IMR-90 (cell line): Measurements from ENCODE around the gene TRDN. TPM values are rescaled to one million over a fixed set of nuclear protein-coding genes. Genes with fewer than 3 reads are reported as not detected.
A peak's percentile ranks its signal among the peaks of the same experiment; 100 is the strongest.

Experiments
- ATAC-seq: fragments of 200-7000 bp; cut with Tn5 transposase; 2 replicates; pipeline ENCODE4 v1.9.1; 2020; ENCODE audit warnings: low read depth, mild to moderate bottlenecking, moderate library complexity
- BruUV-seq: library from RNA; stranded (reverse); fragments of 400-500 nt; replicated peaks from 2 replicates; lab custom pipeline; 2021; lab: Mats Ljungman, UMichigan
- CTCF ChIA-PET: fragments of 300-600 bp; formaldehyde crosslinking; extraction: SDS; loops from one replicate; lab custom pipeline; 2021; ENCODE audit warnings: antibody characterized with exemption; lab: Yijun Ruan, JAX
- POLR2A ChIA-PET: fragments of 300-600 bp; sonication (Branson Sonifier 250); formaldehyde crosslinking; loops from one replicate; lab custom pipeline; 2022; ENCODE audit warnings: antibody characterized with exemption; ENCODE audit not compliant: unreplicated experiment; lab: Charles Lee
- DNase-seq: peaks from one replicate; pipeline ENCODE4 v3.0.0; 2013
- H2AFZ ChIP-seq: replicated peaks from 2 replicates; pipeline ENCODE3; 2013; ENCODE audit warnings: low read length, mild to moderate bottlenecking; ENCODE audit not compliant: poor library complexity
- H2AK5ac ChIP-seq: 2 replicates; pipeline ENCODE4 v1.6.1; 2013; ENCODE audit warnings: low read depth, low read length, inconsistent platforms
- H2AK9ac ChIP-seq: replicated peaks from 2 replicates; pipeline ENCODE3; 2013; ENCODE audit warnings: mild to moderate bottlenecking, low read depth, low read length, moderate library complexity; ENCODE audit not compliant: poor library complexity
- H2BK120ac ChIP-seq: 2 replicates; pipeline ENCODE4 v1.6.1; 2013; ENCODE audit warnings: low read depth, low read length, inconsistent platforms
- H2BK15ac ChIP-seq: 3 replicates; pipeline ENCODE4 v1.6.1; 2013; ENCODE audit warnings: low read depth, low read length, inconsistent platforms
- H2BK20ac ChIP-seq: 2 replicates; pipeline ENCODE4 v1.6.1; 2013; ENCODE audit warnings: low read depth, mild to moderate bottlenecking, inconsistent platforms, low read length, moderate library complexity
- H2BK5ac ChIP-seq: 2 replicates; pipeline ENCODE4 v1.6.1; 2013; ENCODE audit warnings: mild to moderate bottlenecking, low read depth, low read length, inconsistent platforms; ENCODE audit not compliant: poor library complexity, severe bottlenecking
- H3K14ac ChIP-seq: replicated peaks from 2 replicates; pipeline ENCODE4 v1.6.1; 2013; ENCODE audit warnings: low read depth, low read length, inconsistent platforms
- H3K18ac ChIP-seq: 2 replicates; pipeline ENCODE4 v1.6.1; 2013; ENCODE audit warnings: low read depth, low read length, control low read depth
- H3K23ac ChIP-seq: 2 replicates; pipeline ENCODE4 v1.6.1; 2013; ENCODE audit warnings: low read depth, low read length, inconsistent platforms
- H3K27ac ChIP-seq: 2 replicates; pipeline ENCODE4 v1.5.1; 2013; ENCODE audit warnings: mild to moderate bottlenecking, control low read depth, low read length; ENCODE audit not compliant: insufficient read depth
- H3K27me3 ChIP-seq: 2 replicates; pipeline ENCODE4 v1.6.1; 2013; ENCODE audit warnings: low read length; ENCODE audit not compliant: control insufficient read depth, insufficient read depth
- H3K36me3 ChIP-seq: 2 replicates; pipeline ENCODE4 v1.6.1; 2013; ENCODE audit warnings: low read length, mixed read lengths; ENCODE audit not compliant: control insufficient read depth, insufficient read depth
- H3K4ac ChIP-seq: 2 replicates; pipeline ENCODE4 v1.6.1; 2013; ENCODE audit warnings: low read depth, low read length, inconsistent platforms
- H3K4me1 ChIP-seq: 2 replicates; pipeline ENCODE4 v1.6.1; 2013; ENCODE audit warnings: low read length, mixed read lengths; ENCODE audit not compliant: control insufficient read depth, insufficient read depth
- H3K4me2 ChIP-seq: 2 replicates; pipeline ENCODE4 v1.6.1; 2013; ENCODE audit warnings: low read depth, mild to moderate bottlenecking, control low read depth, low read length, moderate library complexity
- H3K4me3 ChIP-seq: 2 replicates; pipeline ENCODE4 v1.5.1; 2013; ENCODE audit warnings: low read depth, mild to moderate bottlenecking, control low read depth, low read length, moderate library complexity; ENCODE audit not compliant: insufficient read depth
- H3K56ac ChIP-seq: 2 replicates; pipeline ENCODE4 v1.6.1; 2013; ENCODE audit warnings: low read length, inconsistent platforms; ENCODE audit not compliant: insufficient read depth; ENCODE audit errors: extremely low read depth
- H3K79me1 ChIP-seq, 2 experiments: 2 replicates each; pipeline ENCODE4 v1.6.1; 2013; ENCODE audit warnings: low read length in 2 of 2, inconsistent platforms in 1 of 2, low read depth in 1 of 2
- H3K9ac ChIP-seq: 2 replicates; pipeline ENCODE4 v1.6.1; 2013; ENCODE audit warnings: low read depth, low read length, control low read depth
- H3K9me1 ChIP-seq: 2 replicates; pipeline ENCODE4 v1.6.1; 2013; ENCODE audit warnings: low read length, inconsistent platforms; ENCODE audit not compliant: insufficient read depth
- H3K9me3 ChIP-seq: 2 replicates; pipeline ENCODE4 v1.6.1; 2013; ENCODE audit warnings: low read length; ENCODE audit not compliant: control insufficient read depth, insufficient read depth
- H4K20me1 ChIP-seq: 2 replicates; pipeline ENCODE4 v1.6.1; 2013; ENCODE audit warnings: low read length, inconsistent platforms; ENCODE audit not compliant: insufficient read depth
- H4K5ac ChIP-seq: 2 replicates; pipeline ENCODE4 v1.6.1; 2013; ENCODE audit warnings: mild to moderate bottlenecking, low read depth, low read length, control low read depth
- H4K8ac ChIP-seq, 2 experiments: 2 replicates each; pipeline ENCODE4 v1.6.1; 2013; ENCODE audit warnings: low read depth in 2 of 2, low read length in 2 of 2, control low read depth in 1 of 2, inconsistent platforms in 1 of 2
- H4K91ac ChIP-seq: 2 replicates; pipeline ENCODE4 v1.6.1; 2013; ENCODE audit warnings: low read depth, low read length, inconsistent platforms; ENCODE audit not compliant: insufficient read depth
- MAFK ChIP-seq: IDR thresholded peaks from 2 replicates; pipeline ENCODE4 v1.6.1; 2012; ENCODE audit warnings: low read depth, low read length, improper control_type of control experiment
- MAZ ChIP-seq: IDR thresholded peaks from 2 replicates; pipeline ENCODE4 v1.6.1; 2012; ENCODE audit warnings: low read depth, mild to moderate bottlenecking, low read length, improper control_type of control experiment, moderate library complexity, borderline replicate concordance
- RAD21 ChIP-seq: IDR thresholded peaks from 2 replicates; pipeline ENCODE4 v1.6.1; 2012; ENCODE audit warnings: low read length, improper control_type of control experiment
- RCOR1 ChIP-seq: IDR thresholded peaks from 2 replicates; pipeline ENCODE4 v1.6.1; 2012; ENCODE audit warnings: mild to moderate bottlenecking, low read length, improper control_type of control experiment; ENCODE audit not compliant: insufficient replicate concordance
- WGBS, 2 experiments: methylation state at CpG; one replicate each; pipeline versions ENCODE4 v1.1.5 to v1.1.7; 2013; ENCODE audit warnings: missing lambda C conversion rate in 2 of 2; ENCODE audit not compliant: insufficient read length in 1 of 2; ENCODE audit errors: extremely low coverage in 2 of 2; 5-methylcytosine and 5-hydroxymethylcytosine counted together
- dilution Hi-C: fragments of 300-500 bp; cut with HindIII; formaldehyde crosslinking; loops from one replicate; pipeline ENCODE4 v1.14.3; 2018; ENCODE audit warnings: low sequenced_read_pairs; ENCODE audit not compliant: unreplicated experiment
- in situ Hi-C: fragments of 300-500 bp; cut with MboI; formaldehyde crosslinking; loops from 3 replicates; pipeline ENCODE4 v1.14.3; 2019; ENCODE audit warnings: low sequenced_read_pairs, inconsistent platforms, mixed read lengths
- intact Hi-C: fragments of 100-400 bp; cut with micrococcal nuclease; formaldehyde crosslinking; loops from 2 replicates; pipeline ENCODE4 v1.10.0; 2022
- polyA plus RNA-seq, 3 experiments: library from polyadenylated mRNA; depleted of rRNA; stranded (reverse); fragments of >200 nt; gene quantifications; 2 replicates each; pipeline ENCODE4 v1.2.3, GENCODE V29; 2012; ENCODE audit warnings: low replicate concordance in 1 of 3
- total RNA-seq: library from RNA; depleted of rRNA; stranded (reverse); fragments of >200 nt; gene quantifications from 2 replicates; pipeline ENCODE4 v1.2.3, GENCODE V29; 2012
- TF ChIP-seq, protein P1 (sequence below): fragments of 150-350 bp; IDR thresholded peaks from 2 replicates; pipeline ENCODE4 v1.6.1; 2016; ENCODE audit warnings: low read depth, mild to moderate bottlenecking, low read length, moderate library complexity, borderline replicate concordance
- TF ChIP-seq, protein P2 (sequence below): conservative IDR thresholded peaks from 2 replicates; pipeline ENCODE4 v1.5.1; 2012; ENCODE audit warnings: mild to moderate bottlenecking, low read depth, low read length, improper control_type of control experiment
- TF ChIP-seq, protein P3 (sequence below): fragments of 150-350 bp; IDR thresholded peaks from 2 replicates; pipeline ENCODE4 v1.6.1; 2017; ENCODE audit warnings: mild to moderate bottlenecking, antibody characterized with exemption, low read length, low read depth

Gene TRDN
- total and polyA plus RNA-seq, 2 of the 4 experiments (the other 2 are of a cell fraction) = not detected

DNA sequence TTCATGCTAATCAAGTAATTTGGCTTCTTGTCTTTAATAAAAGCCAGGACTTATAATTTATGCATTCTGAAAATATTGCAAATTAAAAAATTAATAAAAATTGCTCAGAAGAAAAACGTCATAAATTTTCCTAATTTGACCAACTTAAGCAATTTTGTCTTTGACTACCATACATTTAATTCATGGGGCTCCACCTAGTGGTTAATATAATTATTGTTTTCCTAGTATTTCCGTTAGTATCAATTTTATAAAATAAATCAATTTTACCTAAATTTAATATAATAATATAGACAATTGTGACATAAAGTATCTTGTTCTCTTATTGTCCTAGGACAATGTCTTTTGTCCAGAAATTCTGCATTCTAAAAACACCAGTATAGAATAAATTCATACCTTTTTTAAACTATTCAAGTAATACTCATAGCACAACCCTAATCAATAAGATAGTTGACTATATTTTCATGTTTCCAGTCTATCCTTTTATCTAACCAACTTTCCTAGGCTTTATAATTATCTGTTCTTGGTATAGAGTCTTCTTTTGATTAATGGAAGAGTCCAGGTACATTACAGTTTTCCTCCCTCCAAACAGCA is 319.9 kb downstream of the TRDN start:
- Histone ChIP-seq H2AFZ (no peak overlapping the region), H3K9me3 (no peaks in the 10 kb centered on the region), H3K79me1 (no peaks in the 10 kb centered on the region), H3K9me1 (no peaks in the 10 kb centered on the region), H4K20me1 (no peaks in the 10 kb centered on the region), H3K9ac (no peak overlapping the region), H2BK15ac (no peak overlapping the region), H4K5ac (no peak overlapping the region), H3K23ac (no peak overlapping the region), H3K14ac (no peak overlapping the region), H2BK5ac (no peak overlapping the region), H3K27ac (no peak overlapping the region), H3K4me3 (no peak overlapping the region), H3K27me3 (no peaks in the 10 kb centered on the region), H4K91ac (no peak overlapping the region), H3K4me2 (no peak overlapping the region), H3K36me3 (no peaks in the 10 kb centered on the region), H3K18ac (no peak overlapping the region), H2AK5ac (no peak overlapping the region), H4K8ac (no peak overlapping the region), H3K56ac (no peak overlapping the region), H2AK9ac (no peak overlapping the region), H2BK120ac (no peak overlapping the region), H3K4ac (no peak overlapping the region), H3K4me1 (no peaks in the 10 kb centered on the region), H2BK20ac (no peak overlapping the region)
- in situ Hi-C loops (loop anchor here (10.0 to 25.0 kb wide), 2 partner anchors 455 to 592 kb away; no protein-coding TSS in a partner anchor), dilution Hi-C loops (no loop called here), intact Hi-C loops (loop anchor here (1.0 to 5.0 kb wide), 3 partner anchors 448 to 825 kb away; no protein-coding TSS in a partner anchor)
- BruUV-seq = no TSS peak
- WGBS, 2 experiments = no CpG with 5 or more reads among the region's 2 CpGs
- DNase-seq (peak; percentile 4), ATAC-seq (no peak)
- POLR2A ChIA-PET = no interaction called here
- no peak for TF ChIP-seq RCOR1
- TF ChIP-seq, protein P1, sequence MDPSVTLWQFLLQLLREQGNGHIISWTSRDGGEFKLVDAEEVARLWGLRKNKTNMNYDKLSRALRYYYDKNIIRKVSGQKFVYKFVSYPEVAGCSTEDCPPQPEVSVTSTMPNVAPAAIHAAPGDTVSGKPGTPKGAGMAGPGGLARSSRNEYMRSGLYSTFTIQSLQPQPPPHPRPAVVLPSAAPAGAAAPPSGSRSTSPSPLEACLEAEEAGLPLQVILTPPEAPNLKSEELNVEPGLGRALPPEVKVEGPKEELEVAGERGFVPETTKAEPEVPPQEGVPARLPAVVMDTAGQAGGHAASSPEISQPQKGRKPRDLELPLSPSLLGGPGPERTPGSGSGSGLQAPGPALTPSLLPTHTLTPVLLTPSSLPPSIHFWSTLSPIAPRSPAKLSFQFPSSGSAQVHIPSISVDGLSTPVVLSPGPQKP = no peak
- TF ChIP-seq MAFK = no peak
- peak; percentile 9; the same call in 1 of the 2 replicates for TF ChIP-seq RAD21
- no peak for TF ChIP-seq MAZ
- TF ChIP-seq, protein P2, sequence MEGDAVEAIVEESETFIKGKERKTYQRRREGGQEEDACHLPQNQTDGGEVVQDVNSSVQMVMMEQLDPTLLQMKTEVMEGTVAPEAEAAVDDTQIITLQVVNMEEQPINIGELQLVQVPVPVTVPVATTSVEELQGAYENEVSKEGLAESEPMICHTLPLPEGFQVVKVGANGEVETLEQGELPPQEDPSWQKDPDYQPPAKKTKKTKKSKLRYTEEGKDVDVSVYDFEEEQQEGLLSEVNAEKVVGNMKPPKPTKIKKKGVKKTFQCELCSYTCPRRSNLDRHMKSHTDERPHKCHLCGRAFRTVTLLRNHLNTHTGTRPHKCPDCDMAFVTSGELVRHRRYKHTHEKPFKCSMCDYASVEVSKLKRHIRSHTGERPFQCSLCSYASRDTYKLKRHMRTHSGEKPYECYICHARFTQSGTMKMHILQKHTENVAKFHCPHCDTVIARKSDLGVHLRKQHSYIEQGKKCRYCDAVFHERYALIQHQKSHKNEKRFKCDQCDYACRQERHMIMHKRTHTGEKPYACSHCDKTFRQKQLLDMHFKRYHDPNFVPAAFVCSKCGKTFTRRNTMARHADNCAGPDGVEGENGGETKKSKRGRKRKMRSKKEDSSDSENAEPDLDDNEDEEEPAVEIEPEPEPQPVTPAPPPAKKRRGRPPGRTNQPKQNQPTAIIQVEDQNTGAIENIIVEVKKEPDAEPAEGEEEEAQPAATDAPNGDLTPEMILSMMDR = peak; percentile 46
- TF ChIP-seq, protein P3, sequence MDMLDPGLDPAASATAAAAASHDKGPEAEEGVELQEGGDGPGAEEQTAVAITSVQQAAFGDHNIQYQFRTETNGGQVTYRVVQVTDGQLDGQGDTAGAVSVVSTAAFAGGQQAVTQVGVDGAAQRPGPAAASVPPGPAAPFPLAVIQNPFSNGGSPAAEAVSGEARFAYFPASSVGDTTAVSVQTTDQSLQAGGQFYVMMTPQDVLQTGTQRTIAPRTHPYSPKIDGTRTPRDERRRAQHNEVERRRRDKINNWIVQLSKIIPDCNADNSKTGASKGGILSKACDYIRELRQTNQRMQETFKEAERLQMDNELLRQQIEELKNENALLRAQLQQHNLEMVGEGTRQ = no peak
- CTCF ChIA-PET = interaction anchor here (1.3 kb wide), 1 partner anchor 586 kb away, joined by 4 read pairs; no protein-coding TSS in a partner anchor
